ENCODE results near the gene CTAG1B. TPM values are rescaled to one million over a fixed set of nuclear protein-coding genes. Genes with fewer than 3 reads are reported as not detected.
"Not testable (repeated sequence)": the region's sequence is repeated elsewhere in the genome, so short reads cannot be mapped to it uniquely, and the experiment has no call there.

CTAG1B gene
- total RNA-seq, 3 donors from 2014 or later: not detected

GRCh38 chrX:154649503-154650220 lies 30.6 kb upstream of the CTAG1B start:
- no peaks in the 10 kb centered on the region for H3K4me1 Mint-ChIP-seq (ENCODE audit: low read depth)
- ATAC-seq: no peak
- no peaks in the 10 kb centered on the region for H3K36me3 Mint-ChIP-seq (ENCODE audit: insufficient read depth)
- H3K9me3 Mint-ChIP-seq: no peaks in the 10 kb centered on the region
- H3K4me3 Mint-ChIP-seq: no peak overlapping the region
- no peak for DNase-seq
- H3K27me3 Mint-ChIP-seq (ENCODE audit: low read depth): no peaks in the 10 kb centered on the region

- Mint-ChIP-seq H3K4me1 (ENCODE audit: low read depth) (no peaks in the 10 kb centered on the region), H3K9me3 (no peaks in the 10 kb centered on the region), H3K36me3 (ENCODE audit: insufficient read depth) (no peaks in the 10 kb centered on the region), H3K4me3 (no peak overlapping the region), H3K27me3 (ENCODE audit: low read depth) (no peaks in the 10 kb centered on the region)
- ATAC-seq: no peak
- no peak for DNase-seq
Measured at GRCh38 chrX:154648931-154649330, 29.8 kb upstream of the CTAG1B start.

- H3K27me3 Mint-ChIP-seq (ENCODE audit: low read depth); H3K9me3 Mint-ChIP-seq; DNase-seq; H3K4me3 Mint-ChIP-seq; H3K4me1 Mint-ChIP-seq (ENCODE audit: low read depth); H3K36me3 Mint-ChIP-seq (ENCODE audit: insufficient read depth): not testable (repeated sequence)
- peak; percentile 72 to 80 for ATAC-seq
Measured at GRCh38 chrX:154645745-154646378, 26.8 kb upstream of the CTAG1B start.

GRCh38 chrX:154643708-154644107 lies 24.6 kb upstream of the CTAG1B start:
- not testable (repeated sequence) for H3K9me3 Mint-ChIP-seq; DNase-seq; ATAC-seq; H3K36me3 Mint-ChIP-seq (ENCODE audit: insufficient read depth); H3K4me1 Mint-ChIP-seq (ENCODE audit: low read depth); H3K27me3 Mint-ChIP-seq (ENCODE audit: low read depth); H3K4me3 Mint-ChIP-seq

- not testable (repeated sequence) for H3K27me3 Mint-ChIP-seq (ENCODE audit: low read depth); H3K4me3 Mint-ChIP-seq; DNase-seq; H3K36me3 Mint-ChIP-seq (ENCODE audit: insufficient read depth); H3K4me1 Mint-ChIP-seq (ENCODE audit: low read depth); ATAC-seq; H3K9me3 Mint-ChIP-seq
Measured at GRCh38 chrX:154641740-154642139, 22.7 kb upstream of the CTAG1B start.

- H3K4me3 Mint-ChIP-seq; DNase-seq; ATAC-seq; H3K36me3 Mint-ChIP-seq (ENCODE audit: insufficient read depth); H3K27me3 Mint-ChIP-seq (ENCODE audit: low read depth); H3K4me1 Mint-ChIP-seq (ENCODE audit: low read depth); H3K9me3 Mint-ChIP-seq: not testable (repeated sequence)
Measured at GRCh38 chrX:154633661-154634060, 14.6 kb upstream of the CTAG1B start.

- not testable (repeated sequence) for H3K4me3 Mint-ChIP-seq; H3K27me3 Mint-ChIP-seq (ENCODE audit: low read depth); H3K9me3 Mint-ChIP-seq; H3K4me1 Mint-ChIP-seq (ENCODE audit: low read depth); ATAC-seq; H3K36me3 Mint-ChIP-seq (ENCODE audit: insufficient read depth); DNase-seq
Measured at GRCh38 chrX:154630949-154631348, 11.9 kb upstream of the CTAG1B start.

GRCh38 chrX:154628960-154629359 lies 9.9 kb upstream of the CTAG1B start:
- H3K27me3 Mint-ChIP-seq (ENCODE audit: low read depth): not testable (repeated sequence)
- ATAC-seq: peak; percentile 55 to 66

GRCh38 chrX:154620767-154621414 lies 1.8 kb upstream of the CTAG1B start:
- not testable (repeated sequence) for H3K27me3 Mint-ChIP-seq (ENCODE audit: low read depth); H3K9me3 Mint-ChIP-seq; ATAC-seq; DNase-seq; H3K4me1 Mint-ChIP-seq (ENCODE audit: low read depth); H3K36me3 Mint-ChIP-seq (ENCODE audit: insufficient read depth); H3K4me3 Mint-ChIP-seq

More at GRCh38 chrX:154628960-154629359, 9.9 kb upstream of the CTAG1B start:
- H3K4me1 Mint-ChIP-seq (ENCODE audit: low read depth); H3K4me3 Mint-ChIP-seq; H3K9me3 Mint-ChIP-seq; H3K36me3 Mint-ChIP-seq (ENCODE audit: insufficient read depth); DNase-seq: not testable (repeated sequence)

- H3K4me3 Mint-ChIP-seq; H3K36me3 Mint-ChIP-seq (ENCODE audit: insufficient read depth); ATAC-seq; H3K9me3 Mint-ChIP-seq; DNase-seq; H3K4me1 Mint-ChIP-seq (ENCODE audit: low read depth); H3K27me3 Mint-ChIP-seq (ENCODE audit: low read depth): not testable (repeated sequence)
Measured at GRCh38 chrX:154613586-154613985, 5.5 kb downstream of the CTAG1B start.

GRCh38 chrX:154611146-154611545 lies 7.9 kb downstream of the CTAG1B start:
- H3K36me3 Mint-ChIP-seq (ENCODE audit: insufficient read depth); H3K9me3 Mint-ChIP-seq; DNase-seq; H3K4me3 Mint-ChIP-seq; ATAC-seq; H3K4me1 Mint-ChIP-seq (ENCODE audit: low read depth); H3K27me3 Mint-ChIP-seq (ENCODE audit: low read depth): not testable (repeated sequence)

- ATAC-seq; H3K4me3 Mint-ChIP-seq; H3K27me3 Mint-ChIP-seq (ENCODE audit: low read depth); H3K36me3 Mint-ChIP-seq (ENCODE audit: insufficient read depth); H3K9me3 Mint-ChIP-seq; H3K4me1 Mint-ChIP-seq (ENCODE audit: low read depth); DNase-seq: not testable (repeated sequence)
Measured at GRCh38 chrX:154608823-154609222, 10.3 kb downstream of the CTAG1B start.

GRCh38 chrX:154607976-154608375 lies 11.1 kb downstream of the CTAG1B start:
- DNase-seq; H3K9me3 Mint-ChIP-seq; H3K27me3 Mint-ChIP-seq (ENCODE audit: low read depth); ATAC-seq; H3K4me3 Mint-ChIP-seq; H3K36me3 Mint-ChIP-seq (ENCODE audit: insufficient read depth); H3K4me1 Mint-ChIP-seq (ENCODE audit: low read depth): not testable (repeated sequence)

GRCh38 chrX:154607370-154607769 lies 11.7 kb downstream of the CTAG1B start:
- Mint-ChIP-seq H3K4me1 (ENCODE audit: low read depth) (peaks cover 6% of the 10 kb centered on the region), H3K27me3 (ENCODE audit: low read depth) (peaks cover 2% of the 10 kb centered on the region), H3K4me3 (no peak overlapping the region), H3K9me3 (no peaks in the 10 kb centered on the region), H3K36me3 (ENCODE audit: insufficient read depth) (no peaks in the 10 kb centered on the region)
- ATAC-seq (no peak), DNase-seq (no peak)

- Mint-ChIP-seq H3K36me3 (ENCODE audit: insufficient read depth) (no peaks in the 10 kb centered on the region), H3K4me1 (ENCODE audit: low read depth) (peaks cover 6% of the 10 kb centered on the region), H3K27me3 (ENCODE audit: low read depth) (peaks cover 4% of the 10 kb centered on the region), H3K9me3 (no peaks in the 10 kb centered on the region), H3K4me3 (no peak overlapping the region)
- no peak for ATAC-seq
- DNase-seq: no peak
Measured at GRCh38 chrX:154605566-154605965, 13.5 kb downstream of the CTAG1B start.
